H1 (cell line): ENCODE measurements around the gene SLC4A1. TPM values are rescaled to one million over a fixed set of nuclear protein-coding genes. Genes with fewer than 3 reads are reported as not detected.

ENCODE experiments used
- CTCF ChIA-PET: fragments of 300-600 bp; sonication (Branson Sonifier 250); formaldehyde crosslinking; loops from one replicate; lab custom pipeline; 2021; ENCODE audit not compliant: partially characterized antibody; lab: Charles Lee
- POLR2A ChIA-PET: fragments of 300-600 bp; sonication (Branson Sonifier 250); formaldehyde crosslinking; loops from one replicate; lab custom pipeline; 2021; ENCODE audit warnings: inconsistent platforms; ENCODE audit not compliant: partially characterized antibody; lab: Charles Lee
- DNase-seq, 2 experiments: peaks; one replicate each; pipeline versions ENCODE4 v3.0.0 to v3.0.0-alpha.2; 2010 to 2022; ENCODE audit warnings: low spot score in 2 of 2, low read depth in 1 of 2, mixed read lengths in 1 of 2
- FAIRE-seq: peaks from 2 replicates; lab custom pipeline; 2011; peaks lifted over from hg19 to GRCh38; lab: Jason Lieb, UNC
- H2AFZ ChIP-seq: 2 replicates; pipeline ENCODE4 v1.8.1; 2012; ENCODE audit warnings: low read length, inconsistent platforms
- H2AK5ac ChIP-seq: 2 replicates; pipeline ENCODE4 v1.6.1; 2013; ENCODE audit warnings: low read depth, low read length
- H2BK120ac ChIP-seq: replicated peaks from 2 replicates; pipeline ENCODE3; 2013; ENCODE audit warnings: low read depth, low read length, inconsistent platforms
- H2BK12ac ChIP-seq: 2 replicates; pipeline ENCODE4 v1.6.1; 2013; ENCODE audit warnings: low read depth, low read length
- H2BK15ac ChIP-seq: 2 replicates; pipeline ENCODE4 v1.6.1; 2013; ENCODE audit warnings: low read length
- H2BK20ac ChIP-seq: 2 replicates; pipeline ENCODE4 v1.6.1; 2013; ENCODE audit warnings: low read length
- H2BK5ac ChIP-seq: 2 replicates; pipeline ENCODE4 v1.6.1; 2013; ENCODE audit warnings: low read depth, low read length
- H3K14ac ChIP-seq: 2 replicates; pipeline ENCODE4 v1.6.1; 2013; ENCODE audit warnings: inconsistent platforms; ENCODE audit not compliant: insufficient read length
- H3K18ac ChIP-seq: 2 replicates; pipeline ENCODE4 v1.6.1; 2013; ENCODE audit warnings: low read length; ENCODE audit errors: extremely low read depth
- H3K23ac ChIP-seq: 2 replicates; pipeline ENCODE4 v1.6.1; 2013; ENCODE audit warnings: inconsistent platforms; ENCODE audit not compliant: insufficient read length
- H3K23me2 ChIP-seq: 2 replicates; pipeline ENCODE4 v1.6.1; 2013; ENCODE audit warnings: low read depth, low read length
- H3K27ac ChIP-seq: 2 replicates; pipeline ENCODE4 v1.6.1; 2011; ENCODE audit warnings: low read depth, low read length, inconsistent platforms
- H3K27me3 ChIP-seq, 4 experiments: replicated peaks in 1 of 4; 1 replicate in 1 of 4; 2 replicates in 3 of 4; pipeline versions ENCODE4 v1.6.1 to v1.8.1; 2011 to 2013; ENCODE audit warnings: low read length in 3 of 4, mild to moderate bottlenecking in 3 of 4, inconsistent platforms in 2 of 4, mixed read lengths in 2 of 4, moderate library complexity in 1 of 4; ENCODE audit not compliant: control insufficient read depth in 3 of 4, insufficient read depth in 3 of 4; ENCODE audit errors: extremely low read depth in 1 of 4
- H3K36me3 ChIP-seq, 4 experiments: 2 replicates each; pipeline versions ENCODE4 v1.6.1 to v1.8.1; 2011 to 2013; ENCODE audit warnings: mild to moderate bottlenecking in 4 of 4, low read length in 3 of 4, moderate library complexity in 2 of 4, control low read depth in 1 of 4, inconsistent platforms in 1 of 4; ENCODE audit not compliant: insufficient read depth in 4 of 4, control insufficient read depth in 2 of 4
- H3K4ac ChIP-seq: replicated peaks from 2 replicates; pipeline ENCODE3; 2013; ENCODE audit warnings: low read length, low read depth, mixed read lengths, inconsistent platforms; ENCODE audit not compliant: insufficient read length
- H3K4me1 ChIP-seq, 4 experiments: replicated peaks in 1 of 4; 1 replicate in 1 of 4; 2 replicates in 3 of 4; pipeline versions ENCODE4 v1.6.1 to v1.8.1; 2011 to 2013; ENCODE audit warnings: low read length in 3 of 4, inconsistent platforms in 2 of 4, mixed read lengths in 1 of 4; ENCODE audit not compliant: insufficient read depth in 4 of 4, control insufficient read depth in 3 of 4
- H3K4me2 ChIP-seq, 2 experiments: 2 replicates each; pipeline versions ENCODE4 v1.6.1 to v1.8.1; 2011 to 2013; ENCODE audit warnings: low read depth in 2 of 2, low read length in 2 of 2, control low read depth in 1 of 2, inconsistent platforms in 1 of 2, mild to moderate bottlenecking in 1 of 2; ENCODE audit not compliant: insufficient read depth in 1 of 2
- H3K4me3 ChIP-seq, 4 experiments: fragments of 200-600, 300-600 bp in 1 of 4; sonication (generic), shearing (Covaris generic), sonication (Bioruptor Twin) in 1 of 4; 2 replicates each; pipeline versions ENCODE4 v1.5.1 to v1.8.1; 2011 to 2016; ENCODE audit warnings: low read length in 4 of 4, low read depth in 3 of 4, control low read depth in 2 of 4, inconsistent platforms in 2 of 4, mild to moderate bottlenecking in 2 of 4, mixed read lengths in 1 of 4, moderate library complexity in 1 of 4; ENCODE audit not compliant: insufficient read depth in 2 of 4; ENCODE audit errors: extremely low read depth in 1 of 4
- H3K56ac ChIP-seq: replicated peaks from 2 replicates; pipeline ENCODE3; 2013; ENCODE audit warnings: low read depth, mild to moderate bottlenecking, mixed read lengths, low read length, inconsistent platforms; ENCODE audit not compliant: insufficient read length
- H3K79me1 ChIP-seq: 2 replicates; pipeline ENCODE4 v1.6.1; 2013; ENCODE audit warnings: low read depth, low read length, control low read depth
- H3K79me2 ChIP-seq, 2 experiments: 2 replicates each; pipeline versions ENCODE4 v1.6.1 to v1.8.1; 2012 to 2013; ENCODE audit warnings: low read length in 2 of 2, mild to moderate bottlenecking in 2 of 2, inconsistent platforms in 1 of 2; ENCODE audit not compliant: insufficient read depth in 2 of 2, control insufficient read depth in 1 of 2
- H3K9ac ChIP-seq, 4 experiments: replicated peaks in 1 of 4; 1 replicate in 1 of 4; 2 replicates in 3 of 4; pipeline versions ENCODE4 v1.6.1 to v1.8.1; 2011 to 2013; ENCODE audit warnings: low read depth in 3 of 4, low read length in 3 of 4, control low read depth in 2 of 4, mild to moderate bottlenecking in 2 of 4, moderate library complexity in 2 of 4, inconsistent platforms in 1 of 4; ENCODE audit errors: extremely low read depth in 1 of 4
- H3K9me3 ChIP-seq, 2 experiments: 2 replicates each; pipeline versions ENCODE4 v1.6.1 to v1.8.1; 2012 to 2013; ENCODE audit warnings: mild to moderate bottlenecking in 2 of 2, moderate library complexity in 2 of 2, control low read depth in 1 of 2, inconsistent platforms in 1 of 2, low read depth in 1 of 2, low read length in 1 of 2, mixed read lengths in 1 of 2; ENCODE audit not compliant: insufficient read depth in 2 of 2
- H4K20me1 ChIP-seq, 2 experiments: replicated peaks in 1 of 2; 2 replicates each; pipeline versions ENCODE3 to v1.8.1; 2011 to 2013; ENCODE audit warnings: inconsistent platforms in 2 of 2, low read length in 2 of 2, mild to moderate bottlenecking in 1 of 2; ENCODE audit not compliant: insufficient read depth in 2 of 2, control insufficient read depth in 1 of 2
- H4K5ac ChIP-seq: 2 replicates; pipeline ENCODE4 v1.6.1; 2013; ENCODE audit warnings: low read length, low read depth, mixed read lengths, inconsistent platforms; ENCODE audit not compliant: insufficient read length
- H4K8ac ChIP-seq: 2 replicates; pipeline ENCODE4 v1.8.0; 2013; ENCODE audit warnings: mild to moderate bottlenecking, moderate library complexity, low read length, inconsistent platforms; ENCODE audit not compliant: insufficient read depth; ENCODE audit errors: extremely low read depth
- H4K91ac ChIP-seq: replicated peaks from 2 replicates; pipeline ENCODE3; 2013; ENCODE audit warnings: low read length, mixed read lengths, inconsistent platforms; ENCODE audit not compliant: insufficient read length
- CBX5 ChIP-seq: fragments of 300-800, 300-1000 bp; sonication (generic); IDR thresholded peaks from 2 replicates; pipeline ENCODE4 v1.7.1; 2016; ENCODE audit warnings: antibody characterized with exemption, low read length, low read depth
- CBX8 ChIP-seq: fragments of 300-800, 300-1000 bp; sonication (generic); IDR thresholded peaks from 2 replicates; pipeline ENCODE4 v1.7.1; 2016; ENCODE audit warnings: low read depth, low read length, borderline replicate concordance
- CHD1 ChIP-seq: IDR thresholded peaks from 2 replicates; pipeline ENCODE4 v1.6.1; 2012; ENCODE audit warnings: low read depth, low read length, improper control_type of control experiment
- KDM4A ChIP-seq: IDR thresholded peaks from one replicate; pipeline ENCODE4 v1.7.1; 2012; ENCODE audit warnings: low read depth, mild to moderate bottlenecking, moderate library complexity, low read length, inconsistent platforms; ENCODE audit not compliant: severe bottlenecking
- MAFK ChIP-seq: IDR thresholded peaks from 2 replicates; pipeline ENCODE4 v1.6.1; 2012; ENCODE audit warnings: low read depth, mild to moderate bottlenecking, improper control_type of control experiment, low read length
- PHF8 ChIP-seq: fragments of 200-600 bp; sonication (generic); conservative IDR thresholded peaks from 2 replicates; pipeline ENCODE4 v1.7.1; 2012; ENCODE audit warnings: low read depth, mild to moderate bottlenecking, inconsistent platforms, low read length, moderate library complexity
- POLR2AphosphoS5 ChIP-seq: IDR thresholded peaks from 2 replicates; pipeline ENCODE4 v1.6.1; 2011; ENCODE audit warnings: low read depth, low read length
- RAD21 ChIP-seq, 2 experiments: IDR thresholded peaks in 1 of 2; conservative IDR thresholded peaks in 1 of 2; 2 replicates each; pipeline ENCODE4 v1.6.1; 2011; ENCODE audit warnings: low read depth in 2 of 2, low read length in 2 of 2, improper control_type of control experiment in 1 of 2, inconsistent platforms in 1 of 2, mild to moderate bottlenecking in 1 of 2, moderate library complexity in 1 of 2
- RBBP5 ChIP-seq: IDR thresholded peaks from 2 replicates; pipeline ENCODE4 v1.7.1; 2012; ENCODE audit warnings: low read depth, mild to moderate bottlenecking, inconsistent platforms, low read length, moderate library complexity, borderline replicate concordance
- SP1 ChIP-seq: IDR thresholded peaks from 2 replicates; pipeline ENCODE4 v1.6.1; 2011; ENCODE audit warnings: low read depth, low read length
- SUZ12 ChIP-seq: fragments of 200-600 bp; sonication (generic); IDR thresholded peaks from 2 replicates; pipeline ENCODE4 v1.6.1; 2012; ENCODE audit warnings: mild to moderate bottlenecking, inconsistent platforms, low read length, moderate library complexity, mixed read lengths
- WGBS, 2 experiments: shearing (Covaris generic) in 1 of 2; methylation state at CpG; one replicate each; pipeline versions ENCODE4 v1.1.6 to v1.1.7; 2013 to 2015; ENCODE audit warnings: low lambda C conversion rate in 2 of 2, mixed read lengths in 2 of 2, inconsistent platforms in 1 of 2, low coverage in 1 of 2, missing lambda C conversion rate in 1 of 2; ENCODE audit not compliant: insufficient replicate concordance in 2 of 2, insufficient coverage in 1 of 2, insufficient read length in 1 of 2; ENCODE audit errors: extremely low coverage in 1 of 2, missing lambda C conversion rate in 1 of 2; 5-methylcytosine and 5-hydroxymethylcytosine counted together
- polyA plus RNA-seq, 7 experiments: library from polyadenylated mRNA; depleted of rRNA in 3 of 7; stranded (reverse) in 5 of 7; unstranded in 2 of 7; fragments of >200 nt in 5 of 7; fragments of 200-250 nt in 2 of 7; gene quantifications; 1 replicate in 5 of 7; 2 replicates in 1 of 7; 4 replicates in 1 of 7; pipeline versions ENCODE4 v1.2.1 to v1.2.3, GENCODE V29; 2011 to 2013; ENCODE audit warnings: missing spikeins in 2 of 7, mixed read lengths in 2 of 7
- total RNA-seq: library from RNA; stranded (reverse); fragmentation: NEBNext Ultra II Directional; extraction: Animal tissue kit (Norgen Biotek cat#: 25700); gene quantifications from 2 replicates; pipeline ENCODE4 v1.2.1, GENCODE V29; 2021

SLC4A1 gene
- total and polyA plus RNA-seq, 2 of the 8 experiments (the other 6 are each of a cell fraction or from before 2014, with no cell fraction given), result 0.08 TPM; not detected in 1

DNA sequence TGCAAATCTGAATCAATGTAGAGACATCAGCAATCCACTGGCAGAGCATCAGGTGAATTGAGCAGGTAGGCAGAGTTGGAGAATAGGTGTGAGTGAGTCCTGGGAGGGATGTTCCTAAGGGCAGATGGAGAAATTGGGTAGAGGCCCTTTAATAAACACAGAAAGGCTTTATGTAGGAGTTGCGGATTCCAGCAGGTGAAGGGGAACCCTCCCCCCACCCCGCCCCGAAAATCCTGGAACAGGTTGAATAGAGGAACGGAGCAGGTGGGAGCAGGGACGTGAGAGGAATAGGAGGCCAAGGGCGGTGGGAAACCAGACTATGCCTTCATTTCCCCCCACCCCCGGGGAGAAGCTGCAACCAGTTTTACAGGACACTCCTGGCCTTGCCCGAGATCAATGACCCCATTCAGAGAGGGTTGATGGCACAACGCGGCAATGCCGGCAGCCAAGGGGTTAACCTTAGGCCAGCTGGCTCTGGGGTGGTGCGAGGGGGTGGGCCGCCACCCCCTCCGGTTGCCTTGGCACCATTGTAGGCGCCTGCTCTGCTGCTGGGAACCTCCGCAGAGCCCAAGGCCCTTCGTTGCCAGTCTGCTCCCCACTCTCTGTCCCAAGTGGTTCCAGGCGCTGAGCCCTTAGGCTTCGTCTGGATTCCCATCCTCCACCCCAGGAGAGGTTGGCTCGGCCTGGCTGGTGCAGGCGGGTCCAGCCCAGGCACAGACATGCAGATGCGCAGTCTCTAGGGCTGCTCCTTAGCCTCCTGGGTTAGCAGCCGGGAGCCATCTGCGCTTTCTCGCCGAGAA is 39.7 kb upstream of the SLC4A1 start:
- H3K56ac ChIP-seq, result no peak overlapping the region
- H4K91ac ChIP-seq, result no peak overlapping the region
- no peak overlapping the region; the same call in 1 of the 2 replicates for H2AFZ ChIP-seq
- peaks cover 7 to 36% (median 24%) of the 10 kb centered on the region in 4 experiments for H3K4me1 ChIP-seq
- peak overlapping the region; percentile 90 to 93 for H3K4me2 ChIP-seq
- DNase-seq (peak in 1 of 2 experiments; percentile 80), FAIRE-seq (no peak)
- peak overlapping the region; percentile 50 for H4K5ac ChIP-seq
- H2BK15ac ChIP-seq, result peak overlapping the region; percentile 88; the same call in 1 of the 2 replicates
- no peaks in the 10 kb centered on the region for H3K9me3 ChIP-seq
- H3K4ac ChIP-seq, result peak overlapping the region; percentile 1
- H4K8ac ChIP-seq, result no peak overlapping the region; the same call in 1 of the 2 replicates
- H3K79me2 ChIP-seq, result no peaks in the 10 kb centered on the region
- H3K18ac ChIP-seq, result peak overlapping the region; percentile 78
- H2BK5ac ChIP-seq, result peak overlapping the region; percentile 91
- H2BK20ac ChIP-seq, result no peak overlapping the region
- peak overlapping the region; percentile 34 for H2BK120ac ChIP-seq
- no peak overlapping the region for H3K27ac ChIP-seq
- ChIA-PET CTCF (interaction anchor here (0.6 to 3.7 kb wide), 4 partner anchors 12 to 98 kb away, joined by 3 to 24 read pairs (median 10); no protein-coding TSS in a partner anchor), POLR2A (interaction anchor here (0.6 to 4.0 kb wide), 6 partner anchors 13 to 91 kb away, joined by 3 to 61 read pairs (median 8); partner anchors contain the start of genes SLC25A39 and UBTF)
- peaks cover 6% of the 10 kb centered on the region for H3K23me2 ChIP-seq
- H2AK5ac ChIP-seq, result no peak overlapping the region
- H3K14ac ChIP-seq, result no peak overlapping the region
- H3K36me3 ChIP-seq, result no peaks in the 10 kb centered on the region
- peaks cover 0 to 6% of the 10 kb centered on the region in 2 experiments for H4K20me1 ChIP-seq
- peak overlapping the region in 2 of 4 experiments; percentile 13 to 16; a peak in 2 of 7 replicates for H3K9ac ChIP-seq
- H3K79me1 ChIP-seq, result no peaks in the 10 kb centered on the region
- H3K23ac ChIP-seq, result no peak overlapping the region
- no peaks in the 10 kb centered on the region; a peak in 2 of 7 replicates for H3K27me3 ChIP-seq
- peak overlapping the region; percentile 43 to 67 (median 54) for H3K4me3 ChIP-seq
- H2BK12ac ChIP-seq, result peak overlapping the region; percentile 80; the same call in 1 of the 2 replicates
- 1% methylated on average over 22 of the region's 26 CpGs; no CpG with 5 or more reads in 1 of the 2 experiments for WGBS, 2 experiments
- TF ChIP-seq CBX8, result no peak
- TF ChIP-seq SUZ12, result no peak
- peak; percentile 74; the same call in 1 of the 2 replicates for TF ChIP-seq RBBP5
- TF ChIP-seq POLR2AphosphoS5, result no peak
- TF ChIP-seq KDM4A, result peak; percentile 76
- TF ChIP-seq PHF8, result 0 out of 2 replicates have a peak, but pooled peaks have one; percentile 12
- TF ChIP-seq MAFK, result no peak
- TF ChIP-seq CBX5, result no peak
- TF ChIP-seq SP1, result no peak
- peak in 1 of 2 experiments; percentile 10; a peak in 1 of 4 replicates for TF ChIP-seq RAD21 (IDR thresholded peaks at IDR 0.05 in 1 of 2, conservative IDR thresholded peaks at IDR 0.05 in 1 of 2; ENCODE audit: low read depth in 2 of 2, low read length in 2 of 2)
- no peak for TF ChIP-seq CHD1
